ENCODE results near the gene PSENEN.

PSENEN gene

GRCh38 chr19:35733180-35734125 is 12.0 kb upstream of the PSENEN start:
- DNase-seq (ENCODE audit: low read depth in 1 of 2, low spot score in 1 of 2), result no peak

DNA sequence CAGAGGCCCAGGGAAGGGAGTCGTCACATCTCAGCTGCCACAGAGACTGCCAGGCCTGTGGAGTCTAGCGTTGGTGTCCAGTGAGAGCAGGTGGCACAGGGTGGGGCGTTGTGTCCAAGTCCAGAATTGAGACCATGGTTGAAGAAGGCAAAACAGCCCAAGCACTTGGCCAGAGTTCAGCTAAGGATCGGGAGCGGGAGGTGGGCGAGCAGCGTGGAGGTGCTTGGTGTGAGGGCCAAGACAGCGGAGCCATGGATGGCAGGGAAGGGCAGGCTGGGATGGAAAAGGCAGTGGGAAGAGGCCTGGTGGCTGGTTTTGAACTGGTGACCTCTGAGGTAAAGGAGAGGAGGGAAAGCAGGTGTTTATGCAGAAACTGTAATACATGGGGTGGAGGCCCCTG is 11.2 kb upstream of the PSENEN start:
- DNase-seq (ENCODE audit: low read depth in 1 of 2, low spot score in 1 of 2), result no peak

- no peak for DNase-seq (ENCODE audit: low read depth in 1 of 2, low spot score in 1 of 2)
These were observed 10.6 kb upstream of the PSENEN start for GRCh38 chr19:35734889-35735288.

DNA sequence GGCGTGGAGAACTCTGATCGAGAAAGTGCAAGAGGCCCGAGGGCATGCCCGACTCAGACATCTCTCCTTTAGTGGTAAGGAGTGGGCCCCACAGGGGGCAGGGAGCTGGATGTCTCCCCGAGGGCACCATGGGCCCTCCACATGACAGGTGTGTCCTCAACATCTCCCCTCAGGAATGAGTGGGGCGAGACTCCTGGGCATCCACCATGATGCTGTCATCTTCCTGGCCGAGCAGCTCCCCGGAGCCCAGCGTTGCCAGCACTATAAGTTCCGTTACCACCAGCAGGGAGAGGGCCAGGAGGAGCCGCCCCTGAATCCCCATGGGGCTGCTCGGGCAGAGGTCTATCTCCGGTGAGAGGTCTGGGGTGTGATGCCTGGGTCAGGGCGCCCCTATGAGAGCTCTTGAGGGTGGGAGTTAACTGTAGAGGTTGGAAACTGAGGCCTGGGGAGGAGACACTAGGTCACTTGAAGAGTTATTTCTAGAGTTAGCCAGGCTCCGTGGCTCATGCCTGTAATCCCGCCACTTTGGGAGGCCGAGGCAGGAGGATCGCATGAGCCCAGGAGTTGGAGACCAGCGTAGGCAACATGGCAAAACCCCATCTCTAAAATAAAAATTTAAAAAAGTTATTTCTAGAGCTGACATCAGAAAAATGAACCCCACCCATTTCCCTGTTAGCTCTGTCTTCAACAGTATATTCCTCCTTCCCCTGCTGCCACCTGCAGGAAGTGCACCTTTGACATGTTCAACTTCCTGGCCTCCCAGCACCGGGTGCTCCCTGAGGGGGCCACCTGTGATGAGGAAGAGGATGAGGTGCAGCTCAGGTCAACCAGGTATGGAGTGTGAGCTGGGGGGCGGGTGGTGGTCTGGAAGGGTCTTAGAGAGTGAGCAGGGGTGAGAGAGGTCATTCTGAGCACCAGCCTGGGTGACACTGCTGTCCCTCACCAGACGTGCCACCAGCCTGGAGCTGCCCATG is 8.3 kb upstream of the PSENEN start:
- DNase-seq (ENCODE audit: low read depth in 1 of 2, low spot score in 1 of 2), result no peak

- no peak for DNase-seq (ENCODE audit: low read depth in 1 of 2, low spot score in 1 of 2)
These were observed 7.2 kb upstream of the PSENEN start for GRCh38 chr19:35738021-35738886.

DNA sequence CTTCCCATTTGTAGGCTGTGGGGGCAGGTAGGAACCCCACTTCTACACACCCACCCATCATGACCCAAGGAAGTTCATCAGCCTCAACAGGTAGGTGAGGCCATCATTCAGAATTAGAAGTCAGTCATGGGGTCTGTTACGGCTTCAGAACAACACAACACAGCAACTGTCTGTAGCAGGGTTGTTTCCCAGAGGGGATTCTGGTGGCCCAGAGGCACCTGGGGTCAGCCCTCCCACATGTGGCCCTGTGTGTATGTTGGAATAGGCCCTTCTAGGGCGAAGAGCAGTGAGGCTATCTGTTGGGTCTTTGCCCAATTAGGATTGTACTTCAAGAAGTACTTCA is 6.6 kb upstream of the PSENEN start:
- no peak for DNase-seq (ENCODE audit: low read depth in 1 of 2, low spot score in 1 of 2)

GRCh38 chr19:35739275-35740107 is 6.0 kb upstream of the PSENEN start:
- DNase-seq (ENCODE audit: low read depth in 1 of 2, low spot score in 1 of 2), result no peak

DNA sequence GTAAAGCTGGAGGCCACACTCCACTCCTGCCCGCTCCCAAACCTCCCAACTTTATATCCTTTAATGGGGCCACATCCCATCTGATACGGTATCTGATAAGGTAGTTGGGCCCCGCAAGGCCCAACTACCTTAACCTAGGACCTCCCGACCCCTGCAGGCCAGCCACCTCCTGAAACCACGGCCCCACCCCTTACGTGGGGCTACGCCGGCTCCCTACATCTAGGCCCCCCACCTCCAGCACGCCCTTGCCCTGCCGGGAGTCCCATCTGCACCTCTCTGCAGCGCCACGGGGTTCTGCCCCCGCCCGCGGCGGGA is 5.4 kb upstream of the PSENEN start:
- DNase-seq (ENCODE audit: low read depth in 1 of 2, low spot score in 1 of 2), result no peak

GRCh38 chr19:35740423-35741202 is 4.8 kb upstream of the PSENEN start:
- DNase-seq (ENCODE audit: low read depth in 1 of 2, low spot score in 1 of 2), result peak; percentile 88

DNA sequence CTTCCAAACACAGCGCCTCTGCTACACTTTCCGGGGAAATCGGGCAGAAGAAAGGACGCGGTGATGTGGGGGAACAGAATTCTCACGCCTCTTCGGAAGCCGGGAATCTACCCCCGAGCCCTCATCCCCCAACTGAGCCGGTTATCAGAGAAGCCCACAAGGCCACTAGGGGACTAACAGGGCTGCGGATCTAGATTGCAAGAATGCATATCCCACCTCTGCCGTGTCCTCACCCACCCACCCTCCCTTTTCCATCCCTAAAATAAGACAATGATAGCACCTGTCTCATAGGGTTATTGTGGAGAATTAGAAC is 4.3 kb upstream of the PSENEN start:
- DNase-seq (ENCODE audit: low read depth in 1 of 2, low spot score in 1 of 2), result no peak

GRCh38 chr19:35742121-35742724 is 3.2 kb upstream of the PSENEN start, which contains the start of gene IGFLR1:
Gene IGFLR1 (minus strand): TSS chr19:35742452. CDS start chr19:35741180, 1,272 bp downstream.
- peak in 1 of 2 donors; percentile 28 for DNase-seq (ENCODE audit: low read depth in 1 of 2, low spot score in 1 of 2)

- no peak for DNase-seq (ENCODE audit: low read depth in 1 of 2, low spot score in 1 of 2)
These were observed 1.6 kb upstream of the PSENEN start for GRCh38 chr19:35743640-35744429.

GRCh38 chr19:35744430-35745327 is 772 bp upstream of the PSENEN start:
- DNase-seq (ENCODE audit: low read depth in 1 of 2, low spot score in 1 of 2), result peak; percentile 77 to 87

DNA sequence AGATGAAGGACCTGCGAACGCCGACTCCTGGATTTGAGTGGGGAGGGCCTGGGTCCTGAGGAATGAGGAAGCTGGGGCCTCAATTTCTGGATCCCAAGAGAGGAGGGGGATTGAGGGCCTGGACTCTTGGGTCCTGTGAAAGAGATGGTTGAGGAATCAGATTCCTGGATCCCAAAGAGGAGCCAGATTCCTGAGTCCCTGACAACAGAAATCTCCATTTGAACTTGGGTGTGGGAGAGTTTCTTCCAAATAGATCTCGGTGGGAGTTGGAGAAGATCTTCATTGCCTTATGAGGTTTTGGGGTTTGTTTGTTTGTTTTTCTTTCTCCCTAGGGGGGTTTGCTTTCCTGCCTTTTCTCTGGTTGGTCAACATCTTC is 624 bp downstream of the PSENEN start:
- no peak for DNase-seq (ENCODE audit: low read depth in 1 of 2, low spot score in 1 of 2)

DNA sequence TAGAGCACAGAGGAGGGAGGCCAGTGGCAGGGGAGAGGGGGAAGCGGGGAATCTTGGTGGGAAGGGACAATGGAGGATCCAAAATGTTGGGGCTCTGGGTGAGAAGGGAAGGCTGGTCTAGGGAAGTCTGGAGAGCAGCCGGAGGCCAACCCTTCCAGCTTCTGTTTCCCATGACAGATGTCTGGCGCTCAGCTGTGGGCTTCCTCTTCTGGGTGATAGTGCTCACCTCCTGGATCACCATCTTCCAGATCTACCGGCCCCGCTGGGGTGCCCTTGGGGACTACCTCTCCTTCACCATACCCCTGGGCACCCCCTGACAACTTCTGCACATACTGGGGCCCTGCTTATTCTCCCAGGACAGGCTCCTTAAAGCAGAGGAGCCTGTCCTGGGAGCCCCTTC is 1.1 kb downstream of the PSENEN start:
- DNase-seq (ENCODE audit: low read depth in 1 of 2, low spot score in 1 of 2), result no peak

DNA sequence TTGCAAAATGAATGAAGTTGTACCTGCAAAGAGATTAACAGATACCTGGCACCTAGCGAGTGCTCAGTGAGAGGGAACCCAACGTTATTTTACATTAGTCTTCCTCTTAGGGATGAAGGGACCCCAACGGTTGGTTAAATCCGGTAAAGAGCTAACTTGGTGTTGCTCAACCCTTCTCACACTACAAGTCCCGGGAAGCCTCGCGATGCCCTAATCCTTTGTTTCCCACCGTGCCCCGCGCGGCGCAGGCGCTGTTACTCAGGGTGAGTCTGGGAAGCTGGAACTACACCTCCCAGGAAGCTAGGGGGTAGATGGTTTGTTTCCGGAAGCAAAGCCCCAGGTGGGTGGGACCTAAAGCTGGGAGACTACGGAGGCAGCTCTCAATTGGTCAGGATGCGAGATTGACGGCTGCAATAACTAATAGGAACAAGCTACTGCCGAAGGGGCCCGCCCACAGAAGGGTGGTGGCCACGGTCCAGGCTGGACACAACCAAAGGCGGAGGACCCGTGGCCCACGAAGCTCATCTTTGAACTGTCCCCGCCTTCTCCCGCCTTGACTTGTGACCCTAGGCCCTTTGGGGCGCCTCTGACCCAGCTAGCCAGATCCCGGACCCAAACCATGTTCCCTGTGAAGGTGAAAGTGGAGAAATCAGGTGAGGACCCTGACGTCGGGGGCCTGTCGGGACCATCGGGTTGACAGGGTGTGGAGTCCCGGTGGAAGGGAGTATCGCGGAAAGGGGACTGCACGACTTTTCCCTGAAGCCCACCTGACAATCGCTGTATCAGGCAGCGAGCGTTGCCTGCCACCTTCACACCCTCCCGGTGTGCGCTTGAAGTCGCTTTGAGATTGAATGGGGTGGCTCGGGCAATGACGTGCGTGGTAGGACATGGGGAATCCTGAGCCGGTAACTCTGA is 2.9 kb downstream of the PSENEN start, which contains the start of gene LIN37:
LIN37 (plus strand) TSS at position 471 of the 915 bp plus-strand sequence; CDS start at position 620, 149 bp downstream.
- DNase-seq (ENCODE audit: low read depth in 1 of 2, low spot score in 1 of 2), result peak; percentile 94 to 97

Data from stimulated activated CD4-positive, alpha-beta T cell treated with anti-CD3 and anti-CD28 coated beads, Interleukin-15, amount 100 ng/mL, for 1 hour (primary cell).